Kidney epithelial cell (primary cell): ENCODE results near the gene PLEKHG5. TPM values are rescaled to one million over a fixed set of nuclear protein-coding genes. Genes with fewer than 3 reads are reported as not detected.

Source experiments
- DNase-seq: peaks from one replicate; pipeline ENCODE4 v3.0.0-alpha.2; 2010; ENCODE audit warnings: low read depth
- H3K27me3 ChIP-seq: 2 replicates; pipeline ENCODE4 v1.6.0; 2011; ENCODE audit warnings: low read length; ENCODE audit not compliant: control insufficient read depth, insufficient read depth
- H3K36me3 ChIP-seq: 2 replicates; pipeline ENCODE4 v1.5.1; 2011; ENCODE audit warnings: low read length; ENCODE audit not compliant: control insufficient read depth, insufficient read depth
- H3K4me3 ChIP-seq: 2 replicates; pipeline ENCODE4 v1.5.1; 2011; ENCODE audit warnings: low read depth, mild to moderate bottlenecking, control low read depth, low read length
- CTCF ChIP-seq: IDR thresholded peaks from 2 replicates; pipeline ENCODE4 v1.5.1; 2011; ENCODE audit warnings: mild to moderate bottlenecking, moderate library complexity, low read length, control low read depth, inconsistent platforms; ENCODE audit not compliant: insufficient read depth, poor library complexity, severe bottlenecking
- total RNA-seq: library from RNA; depleted of rRNA; stranded (reverse); fragments of >200 nt; gene quantifications from 2 replicates; pipeline ENCODE4 v1.2.3, GENCODE V29; 2015

Gene PLEKHG5
- total RNA-seq, 1 donor from 2014 or later: 26.4 TPM

GRCh38 chr1:6506210-6507036, 15.0 kb upstream of the PLEKHG5 start:
- H3K4me3 ChIP-seq: no peak overlapping the region
- H3K36me3 ChIP-seq: no peaks in the 10 kb centered on the region
- DNase-seq: no peak
- peaks cover 16% of the 10 kb centered on the region for H3K27me3 ChIP-seq
- no peak for TF ChIP-seq CTCF

GRCh38 chr1:6505367-6506209, 14.1 kb upstream of the PLEKHG5 start:
- H3K36me3 ChIP-seq: no peaks in the 10 kb centered on the region
- H3K4me3 ChIP-seq: no peak overlapping the region
- H3K27me3 ChIP-seq: peaks cover 18% of the 10 kb centered on the region
- no peak for TF ChIP-seq CTCF
- DNase-seq: no peak

GRCh38 chr1:6504887-6505286, 13.4 kb upstream of the PLEKHG5 start:
- Histone ChIP-seq H3K27me3 (peaks cover 18% of the 10 kb centered on the region), H3K4me3 (no peak overlapping the region), H3K36me3 (no peaks in the 10 kb centered on the region)
- no peak for TF ChIP-seq CTCF
- no peak for DNase-seq

- H3K4me3 ChIP-seq: no peak overlapping the region
- no peak for DNase-seq
- peaks cover 17% of the 10 kb centered on the region for H3K27me3 ChIP-seq
- H3K36me3 ChIP-seq: no peaks in the 10 kb centered on the region
- TF ChIP-seq CTCF: no peak
These were observed 12.6 kb upstream of the PLEKHG5 start for GRCh38 chr1:6503884-6504602.

GRCh38 chr1:6502000-6502891, 10.8 kb upstream of the PLEKHG5 start:
- TF ChIP-seq CTCF: no peak
- Histone ChIP-seq H3K36me3 (no peaks in the 10 kb centered on the region), H3K27me3 (peaks cover 11% of the 10 kb centered on the region), H3K4me3 (no peak overlapping the region)
- DNase-seq: no peak
